IMR-90 (cell line): ENCODE measurements around the gene SRRM3. TPM values are rescaled to one million over a fixed set of nuclear protein-coding genes. Genes with fewer than 3 reads are reported as not detected.
A peak's percentile ranks its signal among the peaks of the same experiment; 100 is the strongest.

Source experiments
- ATAC-seq: fragments of 200-7000 bp; cut with Tn5 transposase; 2 replicates; pipeline ENCODE4 v1.9.1; 2020; ENCODE audit warnings: low read depth, mild to moderate bottlenecking, moderate library complexity
- BruUV-seq: library from RNA; stranded (reverse); fragments of 400-500 nt; replicated peaks from 2 replicates; lab custom pipeline; 2021; lab: Mats Ljungman, UMichigan
- CTCF ChIA-PET: fragments of 300-600 bp; formaldehyde crosslinking; extraction: SDS; loops from one replicate; lab custom pipeline; 2021; ENCODE audit warnings: antibody characterized with exemption; lab: Yijun Ruan, JAX
- POLR2A ChIA-PET: fragments of 300-600 bp; sonication (Branson Sonifier 250); formaldehyde crosslinking; loops from one replicate; lab custom pipeline; 2022; ENCODE audit warnings: antibody characterized with exemption; ENCODE audit not compliant: unreplicated experiment; lab: Charles Lee
- DNase-seq: peaks from one replicate; pipeline ENCODE4 v3.0.0; 2013
- H2AFZ ChIP-seq: replicated peaks from 2 replicates; pipeline ENCODE3; 2013; ENCODE audit warnings: low read length, mild to moderate bottlenecking; ENCODE audit not compliant: poor library complexity
- H2AK5ac ChIP-seq: 2 replicates; pipeline ENCODE4 v1.6.1; 2013; ENCODE audit warnings: low read depth, low read length, inconsistent platforms
- H2AK9ac ChIP-seq: replicated peaks from 2 replicates; pipeline ENCODE3; 2013; ENCODE audit warnings: mild to moderate bottlenecking, low read depth, low read length, moderate library complexity; ENCODE audit not compliant: poor library complexity
- H2BK120ac ChIP-seq: 2 replicates; pipeline ENCODE4 v1.6.1; 2013; ENCODE audit warnings: low read depth, low read length, inconsistent platforms
- H2BK15ac ChIP-seq: 3 replicates; pipeline ENCODE4 v1.6.1; 2013; ENCODE audit warnings: low read depth, low read length, inconsistent platforms
- H2BK20ac ChIP-seq: 2 replicates; pipeline ENCODE4 v1.6.1; 2013; ENCODE audit warnings: low read depth, mild to moderate bottlenecking, inconsistent platforms, low read length, moderate library complexity
- H2BK5ac ChIP-seq: 2 replicates; pipeline ENCODE4 v1.6.1; 2013; ENCODE audit warnings: mild to moderate bottlenecking, low read depth, low read length, inconsistent platforms; ENCODE audit not compliant: poor library complexity, severe bottlenecking
- H3K14ac ChIP-seq: replicated peaks from 2 replicates; pipeline ENCODE4 v1.6.1; 2013; ENCODE audit warnings: low read depth, low read length, inconsistent platforms
- H3K18ac ChIP-seq: 2 replicates; pipeline ENCODE4 v1.6.1; 2013; ENCODE audit warnings: low read depth, low read length, control low read depth
- H3K23ac ChIP-seq: 2 replicates; pipeline ENCODE4 v1.6.1; 2013; ENCODE audit warnings: low read depth, low read length, inconsistent platforms
- H3K27ac ChIP-seq: 2 replicates; pipeline ENCODE4 v1.5.1; 2013; ENCODE audit warnings: mild to moderate bottlenecking, control low read depth, low read length; ENCODE audit not compliant: insufficient read depth
- H3K27me3 ChIP-seq: 2 replicates; pipeline ENCODE4 v1.6.1; 2013; ENCODE audit warnings: low read length; ENCODE audit not compliant: control insufficient read depth, insufficient read depth
- H3K36me3 ChIP-seq: 2 replicates; pipeline ENCODE4 v1.6.1; 2013; ENCODE audit warnings: low read length, mixed read lengths; ENCODE audit not compliant: control insufficient read depth, insufficient read depth
- H3K4ac ChIP-seq: 2 replicates; pipeline ENCODE4 v1.6.1; 2013; ENCODE audit warnings: low read depth, low read length, inconsistent platforms
- H3K4me1 ChIP-seq: 2 replicates; pipeline ENCODE4 v1.6.1; 2013; ENCODE audit warnings: low read length, mixed read lengths; ENCODE audit not compliant: control insufficient read depth, insufficient read depth
- H3K4me2 ChIP-seq: 2 replicates; pipeline ENCODE4 v1.6.1; 2013; ENCODE audit warnings: low read depth, mild to moderate bottlenecking, control low read depth, low read length, moderate library complexity
- H3K4me3 ChIP-seq: 2 replicates; pipeline ENCODE4 v1.5.1; 2013; ENCODE audit warnings: low read depth, mild to moderate bottlenecking, control low read depth, low read length, moderate library complexity; ENCODE audit not compliant: insufficient read depth
- H3K56ac ChIP-seq: 2 replicates; pipeline ENCODE4 v1.6.1; 2013; ENCODE audit warnings: low read length, inconsistent platforms; ENCODE audit not compliant: insufficient read depth; ENCODE audit errors: extremely low read depth
- H3K79me1 ChIP-seq, 2 experiments: 2 replicates each; pipeline ENCODE4 v1.6.1; 2013; ENCODE audit warnings: low read length in 2 of 2, inconsistent platforms in 1 of 2, low read depth in 1 of 2
- H3K9ac ChIP-seq: 2 replicates; pipeline ENCODE4 v1.6.1; 2013; ENCODE audit warnings: low read depth, low read length, control low read depth
- H3K9me1 ChIP-seq: 2 replicates; pipeline ENCODE4 v1.6.1; 2013; ENCODE audit warnings: low read length, inconsistent platforms; ENCODE audit not compliant: insufficient read depth
- H3K9me3 ChIP-seq: 2 replicates; pipeline ENCODE4 v1.6.1; 2013; ENCODE audit warnings: low read length; ENCODE audit not compliant: control insufficient read depth, insufficient read depth
- H4K20me1 ChIP-seq: 2 replicates; pipeline ENCODE4 v1.6.1; 2013; ENCODE audit warnings: low read length, inconsistent platforms; ENCODE audit not compliant: insufficient read depth
- H4K5ac ChIP-seq: 2 replicates; pipeline ENCODE4 v1.6.1; 2013; ENCODE audit warnings: mild to moderate bottlenecking, low read depth, low read length, control low read depth
- H4K8ac ChIP-seq, 2 experiments: 2 replicates each; pipeline ENCODE4 v1.6.1; 2013; ENCODE audit warnings: low read depth in 2 of 2, low read length in 2 of 2, control low read depth in 1 of 2, inconsistent platforms in 1 of 2
- H4K91ac ChIP-seq: 2 replicates; pipeline ENCODE4 v1.6.1; 2013; ENCODE audit warnings: low read depth, low read length, inconsistent platforms; ENCODE audit not compliant: insufficient read depth
- BHLHE40 ChIP-seq: fragments of 150-350 bp; IDR thresholded peaks from 2 replicates; pipeline ENCODE4 v1.6.1; 2016; ENCODE audit warnings: mild to moderate bottlenecking, low read depth, low read length
- CEBPB ChIP-seq: IDR thresholded peaks from 2 replicates; pipeline ENCODE4 v1.6.1; 2012; ENCODE audit warnings: low read depth, low read length, improper control_type of control experiment
- CHD1 ChIP-seq: IDR thresholded peaks from 2 replicates; pipeline ENCODE4 v1.6.1; 2012; ENCODE audit warnings: low read depth, low read length, improper control_type of control experiment
- FOS ChIP-seq: fragments of 150-350 bp; IDR thresholded peaks from 2 replicates; pipeline ENCODE4 v1.6.1; 2016; ENCODE audit warnings: low read depth, low read length
- MAFK ChIP-seq: IDR thresholded peaks from 2 replicates; pipeline ENCODE4 v1.6.1; 2012; ENCODE audit warnings: low read depth, low read length, improper control_type of control experiment
- MAZ ChIP-seq: IDR thresholded peaks from 2 replicates; pipeline ENCODE4 v1.6.1; 2012; ENCODE audit warnings: low read depth, mild to moderate bottlenecking, low read length, improper control_type of control experiment, moderate library complexity, borderline replicate concordance
- MXI1 ChIP-seq: IDR thresholded peaks from 2 replicates; pipeline ENCODE4 v1.6.1; 2012; ENCODE audit warnings: low read depth, mild to moderate bottlenecking, low read length, moderate library complexity, borderline replicate concordance
- NFE2L2 ChIP-seq: fragments of 150-350 bp; IDR thresholded peaks from 2 replicates; pipeline ENCODE4 v1.6.1; 2016; ENCODE audit warnings: low read depth, mild to moderate bottlenecking, low read length
- POLR2A ChIP-seq: IDR thresholded peaks from 2 replicates; pipeline ENCODE4 v1.6.1; 2012; ENCODE audit warnings: mild to moderate bottlenecking, low read depth, low read length
- RAD21 ChIP-seq: IDR thresholded peaks from 2 replicates; pipeline ENCODE4 v1.6.1; 2012; ENCODE audit warnings: low read length, improper control_type of control experiment
- RCOR1 ChIP-seq: IDR thresholded peaks from 2 replicates; pipeline ENCODE4 v1.6.1; 2012; ENCODE audit warnings: mild to moderate bottlenecking, low read length, improper control_type of control experiment; ENCODE audit not compliant: insufficient replicate concordance
- RFX5 ChIP-seq: IDR thresholded peaks from 2 replicates; pipeline ENCODE4 v1.8.0; 2012; ENCODE audit warnings: low read depth, mild to moderate bottlenecking, low read length, moderate library complexity
- SMC3 ChIP-seq: fragments of 150-350 bp; IDR thresholded peaks from 2 replicates; pipeline ENCODE4 v1.6.1; 2016; ENCODE audit warnings: low read depth, mild to moderate bottlenecking, antibody characterized with exemption, low read length, moderate library complexity
- WGBS, 2 experiments: methylation state at CpG; one replicate each; pipeline versions ENCODE4 v1.1.5 to v1.1.7; 2013; ENCODE audit warnings: missing lambda C conversion rate in 2 of 2; ENCODE audit not compliant: insufficient read length in 1 of 2; ENCODE audit errors: extremely low coverage in 2 of 2; 5-methylcytosine and 5-hydroxymethylcytosine counted together
- dilution Hi-C: fragments of 300-500 bp; cut with HindIII; formaldehyde crosslinking; loops from one replicate; pipeline ENCODE4 v1.14.3; 2018; ENCODE audit warnings: low sequenced_read_pairs; ENCODE audit not compliant: unreplicated experiment
- in situ Hi-C: fragments of 300-500 bp; cut with MboI; formaldehyde crosslinking; loops from 3 replicates; pipeline ENCODE4 v1.14.3; 2019; ENCODE audit warnings: low sequenced_read_pairs, inconsistent platforms, mixed read lengths
- intact Hi-C: fragments of 100-400 bp; cut with micrococcal nuclease; formaldehyde crosslinking; loops from 2 replicates; pipeline ENCODE4 v1.10.0; 2022
- polyA plus RNA-seq, 3 experiments: library from polyadenylated mRNA; depleted of rRNA; stranded (reverse); fragments of >200 nt; gene quantifications; 2 replicates each; pipeline ENCODE4 v1.2.3, GENCODE V29; 2012; ENCODE audit warnings: low replicate concordance in 1 of 3
- total RNA-seq: library from RNA; depleted of rRNA; stranded (reverse); fragments of >200 nt; gene quantifications from 2 replicates; pipeline ENCODE4 v1.2.3, GENCODE V29; 2012
- TF ChIP-seq, protein P1 (sequence below): conservative IDR thresholded peaks from 2 replicates; pipeline ENCODE4 v1.5.1; 2012; ENCODE audit warnings: mild to moderate bottlenecking, low read depth, low read length, improper control_type of control experiment
- TF ChIP-seq, protein P2 (sequence below): fragments of 150-350 bp; IDR thresholded peaks from 2 replicates; pipeline ENCODE4 v1.6.1; 2016; ENCODE audit warnings: low read depth, mild to moderate bottlenecking, low read length, moderate library complexity, borderline replicate concordance
- TF ChIP-seq, protein P3 (sequence below): fragments of 150-350 bp; IDR thresholded peaks from 2 replicates; pipeline ENCODE4 v1.6.1; 2017; ENCODE audit warnings: mild to moderate bottlenecking, antibody characterized with exemption, low read length, low read depth

SRRM3 gene
- total and polyA plus RNA-seq, 2 of the 4 experiments (the other 2 are of a cell fraction), result 0.18 to 2.5 TPM

DNA sequence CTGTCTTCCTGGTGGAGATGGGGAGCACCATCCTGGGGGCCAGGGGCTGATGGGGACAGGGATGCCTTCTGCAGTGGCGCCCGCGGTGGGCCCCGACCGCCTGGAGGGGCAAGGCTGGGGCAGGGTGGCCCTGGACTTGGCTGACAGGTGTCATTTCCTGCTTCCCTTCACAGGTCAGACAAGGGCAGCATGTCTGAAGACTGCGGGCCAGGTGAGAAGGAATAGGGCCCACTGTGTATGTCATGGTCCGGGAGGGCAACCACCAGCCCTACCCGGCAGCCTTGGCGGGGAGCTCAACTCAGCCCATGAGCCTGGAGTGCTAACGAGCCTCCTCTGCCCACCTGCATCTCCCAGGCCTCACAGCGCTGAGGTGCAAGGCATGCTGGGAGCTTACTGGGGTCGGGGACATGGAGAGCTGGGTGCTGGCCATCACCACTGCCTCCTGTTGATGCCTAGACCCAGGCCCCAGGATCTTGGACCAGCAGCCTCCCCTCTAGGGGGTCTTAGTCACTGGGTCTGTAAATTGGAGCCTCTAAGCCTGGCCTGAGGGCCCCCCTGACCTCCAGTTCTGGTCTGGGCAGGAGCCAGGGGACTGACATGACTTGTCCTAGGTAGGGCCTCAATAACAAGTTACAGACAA, 28.0 kb upstream of the SRRM3 start:
- Histone ChIP-seq H3K56ac (no peak overlapping the region), H3K4me2 (no peak overlapping the region), H4K8ac (no peak overlapping the region), H3K27ac (no peak overlapping the region), H3K27me3 (peaks cover 5% of the 10 kb centered on the region; the same call in 1 of the 2 replicates), H3K9me3 (no peaks in the 10 kb centered on the region), H3K4me3 (no peak overlapping the region), H3K9ac (no peak overlapping the region), H4K5ac (no peak overlapping the region), H3K79me1 (no peaks in the 10 kb centered on the region), H2BK20ac (no peak overlapping the region), H3K4ac (no peak overlapping the region), H2AK5ac (no peak overlapping the region), H2BK15ac (no peak overlapping the region), H2BK5ac (no peak overlapping the region), H3K18ac (no peak overlapping the region), H3K36me3 (no peaks in the 10 kb centered on the region), H3K4me1 (no peaks in the 10 kb centered on the region), H3K23ac (no peak overlapping the region), H4K20me1 (no peaks in the 10 kb centered on the region), H2AK9ac (no peak overlapping the region), H2BK120ac (no peak overlapping the region), H3K9me1 (no peaks in the 10 kb centered on the region), H2AFZ (peak overlapping the region; percentile 11), H4K91ac (no peak overlapping the region), H3K14ac (no peak overlapping the region)
- BruUV-seq, result no TSS peak
- ChIA-PET CTCF (no interaction called here), POLR2A (no interaction called here)
- in situ Hi-C loops, result no loop called here
- TF ChIP-seq RCOR1 (no peak), RFX5 (no peak), FOS (no peak), CHD1 (no peak), BHLHE40 (no peak), RAD21 (no peak), MXI1 (no peak), MAZ (no peak), POLR2A (no peak), CEBPB (no peak), MAFK (no peak), SMC3 (no peak), NFE2L2 (no peak)
- TF ChIP-seq, protein P1, sequence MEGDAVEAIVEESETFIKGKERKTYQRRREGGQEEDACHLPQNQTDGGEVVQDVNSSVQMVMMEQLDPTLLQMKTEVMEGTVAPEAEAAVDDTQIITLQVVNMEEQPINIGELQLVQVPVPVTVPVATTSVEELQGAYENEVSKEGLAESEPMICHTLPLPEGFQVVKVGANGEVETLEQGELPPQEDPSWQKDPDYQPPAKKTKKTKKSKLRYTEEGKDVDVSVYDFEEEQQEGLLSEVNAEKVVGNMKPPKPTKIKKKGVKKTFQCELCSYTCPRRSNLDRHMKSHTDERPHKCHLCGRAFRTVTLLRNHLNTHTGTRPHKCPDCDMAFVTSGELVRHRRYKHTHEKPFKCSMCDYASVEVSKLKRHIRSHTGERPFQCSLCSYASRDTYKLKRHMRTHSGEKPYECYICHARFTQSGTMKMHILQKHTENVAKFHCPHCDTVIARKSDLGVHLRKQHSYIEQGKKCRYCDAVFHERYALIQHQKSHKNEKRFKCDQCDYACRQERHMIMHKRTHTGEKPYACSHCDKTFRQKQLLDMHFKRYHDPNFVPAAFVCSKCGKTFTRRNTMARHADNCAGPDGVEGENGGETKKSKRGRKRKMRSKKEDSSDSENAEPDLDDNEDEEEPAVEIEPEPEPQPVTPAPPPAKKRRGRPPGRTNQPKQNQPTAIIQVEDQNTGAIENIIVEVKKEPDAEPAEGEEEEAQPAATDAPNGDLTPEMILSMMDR, result no peak
- TF ChIP-seq, protein P2, sequence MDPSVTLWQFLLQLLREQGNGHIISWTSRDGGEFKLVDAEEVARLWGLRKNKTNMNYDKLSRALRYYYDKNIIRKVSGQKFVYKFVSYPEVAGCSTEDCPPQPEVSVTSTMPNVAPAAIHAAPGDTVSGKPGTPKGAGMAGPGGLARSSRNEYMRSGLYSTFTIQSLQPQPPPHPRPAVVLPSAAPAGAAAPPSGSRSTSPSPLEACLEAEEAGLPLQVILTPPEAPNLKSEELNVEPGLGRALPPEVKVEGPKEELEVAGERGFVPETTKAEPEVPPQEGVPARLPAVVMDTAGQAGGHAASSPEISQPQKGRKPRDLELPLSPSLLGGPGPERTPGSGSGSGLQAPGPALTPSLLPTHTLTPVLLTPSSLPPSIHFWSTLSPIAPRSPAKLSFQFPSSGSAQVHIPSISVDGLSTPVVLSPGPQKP, result no peak
- TF ChIP-seq, protein P3, sequence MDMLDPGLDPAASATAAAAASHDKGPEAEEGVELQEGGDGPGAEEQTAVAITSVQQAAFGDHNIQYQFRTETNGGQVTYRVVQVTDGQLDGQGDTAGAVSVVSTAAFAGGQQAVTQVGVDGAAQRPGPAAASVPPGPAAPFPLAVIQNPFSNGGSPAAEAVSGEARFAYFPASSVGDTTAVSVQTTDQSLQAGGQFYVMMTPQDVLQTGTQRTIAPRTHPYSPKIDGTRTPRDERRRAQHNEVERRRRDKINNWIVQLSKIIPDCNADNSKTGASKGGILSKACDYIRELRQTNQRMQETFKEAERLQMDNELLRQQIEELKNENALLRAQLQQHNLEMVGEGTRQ, result no peak
- DNase-seq, result no peak
- intact Hi-C loops, result no loop called here
- 50% methylated on average over 2 of the region's 12 CpGs; no CpG with 5 or more reads in 1 of the 2 experiments for WGBS, 2 experiments
- ATAC-seq, result no peak
- dilution Hi-C loops, result no loop called here
